ENCODE measurements around the gene AQP3.

- TF ChIP-seq CTCF (IDR thresholded peaks at IDR 0.05) (no peak), EP300 (IDR thresholded peaks at IDR 0.05) (no peak), POLR2A (IDR thresholded peaks at IDR 0.05) (no peak), POLR2AphosphoS5 (IDR thresholded peaks at IDR 0.05) (no peak)
These were observed 32.7 kb upstream of the AQP3 start for GRCh38 chr9:33480106-33480505.

Data from stomach (tissue), 4 donors.